Hematopoietic multipotent progenitor cell treated with erythropoietin and hydrocortisone succinate and interleukin-3 and kit ligand, for 17 days (in vitro differentiated cells): ENCODE results near the gene MAML2.

Source experiments
- DNase-seq: peaks from one replicate; pipeline ENCODE4 v3.0.0-alpha.2; 2015; ENCODE audit warnings: low spot score

The MAML2 gene

DNA sequence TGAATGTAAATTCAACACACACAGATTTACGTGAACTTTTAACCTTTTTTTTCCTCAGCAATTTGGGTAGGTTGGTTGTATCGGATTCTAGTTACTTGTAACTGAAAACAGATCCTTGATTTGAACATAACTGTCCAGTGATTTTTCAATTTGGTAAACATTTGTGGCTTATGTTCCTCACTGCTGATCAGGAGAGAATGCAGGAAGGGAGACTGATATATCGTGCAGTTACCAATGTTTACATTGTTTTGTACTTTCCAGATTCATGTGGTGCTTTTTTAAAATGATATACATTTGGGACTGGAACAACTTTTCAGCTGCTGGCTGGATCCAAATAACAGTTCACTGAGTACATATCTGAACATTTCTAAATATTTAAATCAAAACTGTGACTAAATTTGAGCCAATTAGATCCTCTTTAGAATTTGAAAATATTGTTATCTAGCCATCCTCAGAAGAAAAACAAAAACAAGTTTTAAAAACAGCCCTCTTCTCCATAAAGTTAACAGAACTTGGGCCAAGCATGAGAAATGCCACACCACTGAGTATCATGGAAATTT is 334.8 kb downstream of the MAML2 start:
- no peak for DNase-seq

DNA sequence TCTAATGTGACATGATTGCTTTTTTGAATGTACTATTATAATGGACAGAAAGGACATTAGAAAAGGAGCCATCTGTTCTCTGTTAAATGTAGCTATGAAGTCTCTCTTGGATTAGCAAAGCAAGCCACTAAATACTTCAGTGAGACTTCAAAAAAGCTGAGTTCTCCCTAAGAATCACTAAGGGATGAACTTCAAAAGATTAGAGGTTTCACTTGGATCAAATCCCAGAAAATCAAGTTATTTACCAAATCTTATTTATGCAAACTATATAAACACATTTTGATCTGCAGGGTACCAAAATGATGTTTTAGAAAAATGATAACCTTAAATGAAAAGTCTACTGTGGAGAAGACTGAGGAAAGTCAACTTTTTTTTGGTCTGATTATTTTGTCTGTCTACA is 337.0 kb downstream of the MAML2 start:
- DNase-seq, result no peak

DNA sequence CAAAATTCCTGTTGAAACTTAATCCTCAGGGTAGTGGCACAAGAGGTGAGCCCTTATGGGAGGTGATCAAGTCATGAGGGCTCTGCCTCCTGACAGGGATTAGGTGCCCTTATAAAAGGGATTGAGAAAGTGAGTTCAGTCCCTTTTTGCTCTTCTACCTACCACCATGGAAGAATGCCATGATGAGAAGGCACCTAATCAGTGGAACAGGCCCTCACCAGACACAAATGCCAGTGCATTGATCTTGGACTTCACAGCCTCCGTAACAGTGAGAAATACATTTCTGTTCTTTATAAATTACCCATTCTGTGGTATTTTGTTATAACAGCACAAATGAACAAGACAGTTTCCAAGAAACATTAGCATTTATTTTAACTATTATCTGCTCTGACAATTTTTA is 338.1 kb downstream of the MAML2 start:
- DNase-seq, result no peak

DNA sequence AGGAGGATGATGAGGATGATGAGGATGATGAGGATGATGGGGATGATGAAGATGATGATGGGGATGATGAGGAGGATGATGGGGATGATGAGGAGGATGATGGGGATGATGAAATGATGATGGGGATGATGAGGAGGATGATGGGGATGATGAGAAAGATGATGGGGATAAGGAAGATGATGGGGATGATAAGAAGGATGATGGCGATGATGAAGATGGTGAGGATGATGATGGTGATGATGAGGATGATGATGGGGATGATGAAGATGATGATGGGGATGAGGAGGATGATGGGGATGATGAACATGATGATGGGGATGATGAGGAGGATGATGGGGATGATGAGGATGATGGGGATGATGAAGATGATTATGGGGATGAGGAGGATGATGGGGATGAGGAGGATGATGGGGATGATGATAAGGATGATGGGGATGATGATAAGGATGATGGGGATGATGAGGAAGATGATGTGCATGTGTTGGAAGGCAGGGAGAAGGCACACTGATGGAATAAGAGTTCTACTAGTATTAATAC is 340.2 kb downstream of the MAML2 start:
- no peak for DNase-seq

DNA sequence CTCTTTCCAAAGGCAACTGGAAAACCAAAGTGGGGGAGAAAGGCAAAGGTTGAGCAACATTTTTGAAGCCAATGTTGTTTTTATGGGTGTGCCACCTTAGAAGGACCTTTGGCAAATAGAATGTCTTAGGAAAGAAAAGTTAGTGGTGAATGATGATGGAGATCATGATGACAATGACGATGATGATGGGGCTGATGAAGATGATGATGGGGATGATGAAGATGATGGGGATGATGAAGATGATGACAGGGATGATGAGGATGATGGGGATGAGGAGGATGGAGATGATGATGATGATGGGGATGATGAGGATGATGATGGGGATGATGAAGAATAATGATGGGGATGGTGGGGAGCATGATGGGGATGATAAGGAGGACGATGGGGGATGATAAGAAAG is 340.7 kb downstream of the MAML2 start:
- DNase-seq, result no peak

DNA sequence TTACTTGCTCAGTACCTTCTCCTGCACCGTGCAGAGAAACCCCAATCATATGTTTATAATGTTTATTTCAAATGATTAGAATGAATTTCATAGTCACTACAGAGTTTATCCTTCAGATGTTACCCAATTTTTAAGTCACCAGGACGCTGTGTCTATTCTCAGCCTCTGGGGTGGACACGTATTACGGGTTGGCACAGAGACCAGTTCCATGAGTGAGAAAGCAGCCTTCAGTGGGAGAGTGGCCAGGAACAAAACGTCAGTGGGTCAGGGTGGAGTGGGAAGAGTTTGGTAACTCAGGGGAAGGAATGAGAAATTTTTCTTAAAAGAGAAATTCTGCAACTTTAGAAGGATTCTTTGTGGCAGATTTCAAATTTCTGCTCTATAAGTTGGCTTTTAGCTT is 342.0 kb downstream of the MAML2 start:
- DNase-seq, result no peak

DNA sequence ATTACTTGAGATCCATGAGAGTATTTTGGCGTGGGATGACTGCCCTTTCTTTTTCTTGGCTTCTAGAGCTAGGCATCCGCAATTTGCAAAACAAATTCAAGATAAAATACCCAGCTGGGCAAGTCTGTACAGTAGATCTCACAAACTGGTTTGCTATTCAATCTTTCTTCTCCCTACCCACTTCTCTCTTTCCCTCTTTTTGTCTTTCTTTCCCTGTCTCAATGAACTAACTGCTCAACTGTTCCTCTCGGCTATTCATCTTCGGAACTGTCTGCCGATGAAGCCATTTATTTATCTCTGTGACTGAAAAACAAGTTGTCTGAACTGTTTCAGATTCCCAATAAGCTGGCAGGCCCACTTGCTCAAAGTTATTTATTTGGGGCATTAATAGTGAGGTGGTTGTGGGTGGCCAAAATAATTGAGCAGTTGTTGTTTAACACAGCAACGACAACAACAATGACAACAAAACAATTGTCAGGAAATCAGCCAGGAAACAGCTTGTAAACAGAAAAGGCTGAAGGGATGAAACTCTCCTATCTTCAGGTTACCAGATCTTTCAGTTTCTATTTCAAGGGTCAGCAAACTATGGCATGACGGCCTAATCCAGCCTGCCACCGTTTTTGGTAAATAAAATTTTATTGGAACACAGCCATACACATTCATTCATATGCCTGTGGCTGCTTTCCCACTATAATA is 343.1 kb downstream of the MAML2 start:
- DNase-seq, result no peak

DNA sequence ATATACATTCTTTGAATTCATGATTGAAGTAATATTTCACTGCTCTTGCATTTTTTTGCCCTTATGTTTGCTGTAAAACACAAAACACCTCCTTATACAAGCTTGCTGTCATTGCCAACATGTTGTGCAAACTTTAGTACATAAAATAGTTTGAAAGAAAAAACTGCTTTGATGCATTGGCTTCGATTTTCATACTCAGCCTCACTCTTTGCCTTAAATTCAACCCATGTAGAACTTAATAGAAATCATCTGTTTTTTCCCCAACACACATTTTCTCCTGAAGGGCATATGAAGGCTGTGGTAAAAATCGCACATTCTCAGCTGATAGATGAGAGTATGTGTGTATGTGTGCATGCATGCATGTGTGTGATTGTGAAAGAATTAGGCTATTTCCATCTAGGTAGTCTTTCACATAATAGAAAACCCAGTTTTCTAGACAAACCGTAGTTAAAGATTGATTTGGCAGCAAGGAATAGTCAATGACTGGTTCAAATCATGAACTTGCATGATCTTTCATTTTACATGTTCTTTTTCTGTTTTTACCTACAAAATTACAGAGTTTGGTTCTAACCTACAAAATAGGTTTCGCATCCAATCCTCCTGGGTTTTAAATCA is 346.3 kb downstream of the MAML2 start:
- DNase-seq, result no peak

DNA sequence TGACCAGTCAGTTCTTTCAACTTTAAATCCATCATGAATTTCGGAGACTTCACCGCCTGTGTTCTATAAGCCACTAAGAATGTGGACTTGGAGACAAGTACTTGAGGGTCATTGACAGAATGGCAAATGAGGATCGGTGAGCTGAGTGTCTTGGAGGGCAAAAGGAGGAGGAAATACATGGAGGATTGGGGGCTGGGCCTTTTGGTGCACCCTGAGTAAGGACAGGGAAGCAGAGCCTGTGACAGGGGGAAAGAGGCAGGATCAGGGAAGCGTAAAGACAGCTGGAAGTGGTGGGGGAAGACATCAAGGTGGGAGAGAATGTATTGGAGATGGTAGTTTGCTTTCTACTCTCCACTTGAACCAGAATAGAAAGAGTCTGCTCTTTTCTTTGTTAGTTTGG is 348.7 kb downstream of the MAML2 start:
- no peak for DNase-seq

DNA sequence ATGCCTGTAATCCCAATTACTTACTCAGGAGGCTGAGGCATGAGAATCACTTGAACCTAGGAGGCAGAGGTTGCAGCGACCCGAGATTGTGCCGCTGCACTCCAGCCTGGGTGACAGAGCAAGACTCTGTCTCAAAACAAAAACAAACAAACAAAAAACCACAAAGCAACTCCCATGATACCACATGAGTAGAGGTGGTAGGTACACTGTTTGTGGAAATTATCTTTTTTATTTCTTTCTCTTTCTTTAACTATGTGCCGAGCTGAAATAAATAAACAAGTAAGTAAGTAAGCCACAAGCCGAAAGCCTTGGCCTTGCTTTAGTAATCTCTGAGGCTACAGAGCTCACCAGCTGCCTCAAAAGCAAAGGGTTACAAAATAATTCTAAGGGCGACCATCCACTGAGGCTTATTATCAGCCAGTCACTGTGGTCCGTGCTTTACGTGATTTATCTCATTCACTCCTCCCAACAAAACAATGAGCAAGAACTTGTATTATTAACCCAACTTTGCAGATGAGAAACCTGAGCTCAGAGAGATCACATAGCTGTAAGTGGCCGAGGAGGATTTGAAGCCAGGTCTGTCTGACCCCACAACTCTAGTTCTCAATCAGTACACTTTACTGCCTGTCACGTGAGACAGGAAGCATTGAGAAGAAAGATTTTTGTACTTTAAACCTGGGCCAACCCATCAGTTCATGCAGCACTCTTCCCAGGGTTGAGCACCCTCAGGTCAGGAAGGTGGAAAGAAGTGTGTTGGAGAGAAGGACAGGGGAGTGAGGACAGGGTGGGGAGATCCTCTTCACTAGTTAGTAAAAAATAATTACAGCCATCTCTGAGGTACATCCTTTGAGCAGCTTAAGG is 349.3 kb downstream of the MAML2 start:
- DNase-seq, result no peak

DNA sequence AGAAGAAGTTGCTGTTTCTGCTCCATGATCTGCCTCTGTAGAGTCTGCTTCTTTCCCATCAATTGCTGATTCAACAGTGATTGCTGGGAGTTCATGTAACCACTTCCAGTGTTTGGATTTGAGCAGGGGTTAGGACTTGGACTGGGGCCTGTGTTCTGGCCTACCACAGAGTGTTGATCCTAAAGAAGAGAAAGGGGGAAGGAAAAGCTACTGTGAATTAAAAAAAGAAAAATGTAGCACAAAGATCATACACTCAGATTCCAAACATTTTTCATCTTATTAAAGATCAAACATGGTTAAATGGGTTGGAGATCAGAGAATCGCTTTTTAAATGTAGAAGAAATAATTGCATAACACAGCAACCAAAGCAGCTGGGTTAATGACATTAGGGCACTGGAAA is 351.4 kb downstream of the MAML2 start:
- no peak for DNase-seq

DNA sequence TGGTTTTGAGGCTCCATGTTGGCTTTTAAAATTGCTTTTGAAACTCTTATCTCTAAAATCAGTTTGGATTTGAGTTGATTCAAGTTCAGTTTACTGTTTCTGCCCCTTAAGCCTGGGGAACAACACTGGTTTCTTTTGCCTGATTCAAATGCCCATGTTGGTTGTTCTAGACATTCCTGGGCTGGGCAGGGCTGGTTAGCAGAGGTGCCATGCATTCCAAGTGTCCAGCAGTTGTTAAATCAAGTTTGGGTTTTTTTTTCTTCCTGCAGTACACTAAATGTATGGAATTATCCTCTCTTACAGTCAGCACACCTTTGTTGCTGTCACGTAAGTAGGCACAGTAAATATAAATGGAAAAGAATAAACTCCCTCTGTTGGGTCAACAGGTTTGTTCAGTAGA is 351.9 kb downstream of the MAML2 start:
- DNase-seq, result no peak

DNA sequence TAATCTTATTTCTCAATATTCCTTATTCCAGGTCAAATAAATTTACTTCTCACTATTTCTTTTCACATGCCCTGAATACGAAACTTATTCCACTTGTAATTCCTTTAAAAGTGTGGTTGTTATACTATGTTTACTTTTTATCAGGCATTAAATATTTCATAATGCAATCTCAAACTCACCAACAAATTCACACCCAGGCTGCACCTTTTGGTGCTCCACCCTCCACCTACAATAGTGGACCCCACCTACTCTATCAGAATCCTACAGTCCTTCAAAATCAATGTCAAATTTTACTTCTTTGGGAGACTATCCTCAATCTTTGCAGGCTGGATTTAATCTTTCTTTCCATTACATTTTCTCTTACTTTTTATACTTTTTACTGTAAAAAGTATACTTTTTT is 353.2 kb downstream of the MAML2 start:
- no peak for DNase-seq

DNA sequence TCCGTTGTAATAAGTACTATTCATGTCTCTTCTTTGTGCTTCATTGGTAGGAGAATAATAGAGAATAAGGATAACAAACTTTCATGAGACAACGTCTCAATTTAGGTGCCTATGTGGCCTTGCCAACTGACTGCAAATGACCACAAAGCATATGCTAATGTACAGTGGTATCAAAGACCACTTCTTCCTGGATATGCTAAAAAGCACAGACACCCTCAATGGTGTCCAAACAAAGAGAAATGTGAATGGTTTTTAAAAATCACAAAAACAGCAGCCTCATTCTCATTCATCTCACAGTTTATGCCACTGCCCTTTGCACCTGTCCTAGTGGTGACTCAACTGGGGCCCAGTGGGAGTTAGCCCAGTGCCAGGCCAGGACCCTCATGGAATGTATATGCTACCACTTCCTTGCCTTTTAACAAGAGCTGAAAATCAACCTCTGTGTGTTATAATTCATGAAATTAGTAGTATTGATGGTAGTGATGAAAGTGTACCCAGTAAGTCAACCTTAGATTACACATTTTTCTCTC is 353.9 kb downstream of the MAML2 start:
- no peak for DNase-seq

DNA sequence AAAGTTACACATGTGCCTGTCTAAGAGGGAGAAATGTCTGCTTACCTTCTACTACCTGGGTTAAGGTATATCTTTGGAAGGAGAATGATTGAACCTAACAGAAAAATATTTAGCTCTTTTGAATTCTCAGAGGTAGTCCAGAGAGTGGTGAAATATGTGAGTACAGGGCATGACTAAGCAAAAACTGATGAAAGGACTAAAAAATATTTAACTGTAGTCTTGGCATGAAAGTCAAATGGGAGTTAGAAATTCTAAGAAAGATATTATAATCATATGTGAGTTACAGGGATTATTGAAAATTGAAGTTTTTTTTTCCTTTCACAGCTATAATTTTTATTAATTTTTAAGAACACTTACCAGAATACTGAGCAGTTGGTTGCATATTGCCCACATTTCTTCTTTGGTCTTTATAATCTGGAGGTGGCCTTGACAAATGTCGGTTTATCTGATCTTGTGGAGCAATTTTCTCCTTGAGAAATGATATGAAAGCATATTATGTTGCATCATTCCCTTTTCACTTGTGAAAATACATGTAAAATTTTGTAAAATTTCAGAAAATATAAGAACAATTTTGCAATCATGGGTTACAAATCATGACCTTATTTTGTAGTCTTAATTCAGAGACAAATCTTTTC is 357.7 kb downstream of the MAML2 start:
- no peak for DNase-seq

DNA sequence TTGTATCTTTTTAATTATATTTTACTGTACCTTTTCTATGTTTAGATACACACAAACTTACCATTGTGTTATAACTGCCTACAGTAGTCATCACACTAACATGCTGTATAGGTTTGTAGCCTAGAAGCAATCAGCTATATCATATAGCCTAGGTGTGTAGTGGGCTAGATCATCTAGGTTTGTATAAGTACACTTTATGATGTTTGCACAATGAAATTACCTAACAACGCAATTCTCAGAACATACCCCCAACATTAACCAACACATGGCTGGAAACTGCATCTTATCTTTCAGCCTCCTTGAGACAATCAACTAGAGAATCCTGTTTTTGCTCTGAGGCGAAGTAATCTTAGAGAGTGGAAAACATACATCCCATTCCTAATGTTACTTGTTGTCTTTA is 358.9 kb downstream of the MAML2 start:
- DNase-seq, result no peak

DNA sequence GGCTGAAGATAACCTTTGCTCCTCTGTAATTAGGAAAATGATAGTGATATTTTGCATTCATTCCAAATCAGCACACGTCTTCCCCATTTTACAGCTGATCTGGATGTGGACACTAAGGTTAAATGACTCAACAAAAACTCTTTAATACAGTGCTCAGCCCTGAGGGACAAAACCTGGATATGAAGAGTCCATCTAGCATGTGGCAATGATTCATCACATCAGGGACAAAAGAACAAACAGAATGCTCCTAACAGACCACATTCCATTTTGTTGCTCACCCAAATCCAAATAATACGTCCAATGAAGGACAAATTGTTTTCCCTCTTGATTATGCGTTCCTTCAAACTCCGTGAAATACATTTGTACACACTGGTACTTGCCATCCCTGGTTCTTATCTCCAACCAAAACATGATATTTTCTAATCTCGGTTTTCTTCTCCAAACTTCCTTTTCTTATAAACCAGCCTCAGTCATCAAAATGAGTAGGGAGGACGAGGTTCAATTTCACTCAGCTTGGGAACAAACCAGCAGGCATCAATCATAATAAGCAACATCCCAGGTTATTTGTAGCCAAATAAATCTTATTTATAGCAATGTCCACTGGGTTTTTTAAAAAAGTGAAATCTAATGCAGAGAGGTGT is 365.3 kb downstream of the MAML2 start:
- no peak for DNase-seq

DNA sequence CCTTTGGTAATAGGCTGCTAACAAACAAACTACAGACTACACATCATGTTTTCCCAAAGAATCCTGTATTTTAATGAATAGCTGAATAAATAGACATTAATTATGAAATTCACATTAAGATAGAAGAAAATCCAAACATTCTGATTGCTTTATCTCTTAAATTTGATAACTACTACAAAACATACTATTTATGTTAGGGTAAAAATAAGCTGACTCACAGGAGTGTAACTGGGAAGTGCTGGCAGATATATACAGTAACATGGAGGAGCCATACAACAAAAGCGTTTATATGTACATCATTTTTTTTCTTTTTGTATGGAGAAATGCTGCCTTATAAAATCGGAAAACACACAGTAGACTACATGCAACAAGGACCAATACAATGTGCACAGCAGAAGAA is 366.4 kb downstream of the MAML2 start:
- DNase-seq, result no peak

DNA sequence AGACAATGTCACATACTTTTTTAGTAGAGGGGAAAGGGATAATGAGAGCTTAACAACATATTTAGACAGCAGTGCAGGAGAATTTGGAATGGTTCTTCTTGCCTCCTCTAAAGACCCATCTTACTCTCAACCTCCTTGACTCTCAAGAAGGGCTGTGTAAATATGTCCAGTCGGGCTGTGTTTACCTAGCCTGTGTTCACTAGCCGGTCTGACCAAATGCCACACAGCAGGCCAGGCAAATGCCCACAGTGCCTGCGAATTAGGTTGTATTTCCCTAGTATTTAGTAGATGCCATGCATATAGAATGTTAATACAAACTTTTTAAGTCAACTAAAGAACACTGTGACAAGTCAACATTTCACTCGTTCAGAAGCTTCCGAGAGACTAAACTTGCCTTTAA is 367.7 kb downstream of the MAML2 start:
- no peak for DNase-seq

DNA sequence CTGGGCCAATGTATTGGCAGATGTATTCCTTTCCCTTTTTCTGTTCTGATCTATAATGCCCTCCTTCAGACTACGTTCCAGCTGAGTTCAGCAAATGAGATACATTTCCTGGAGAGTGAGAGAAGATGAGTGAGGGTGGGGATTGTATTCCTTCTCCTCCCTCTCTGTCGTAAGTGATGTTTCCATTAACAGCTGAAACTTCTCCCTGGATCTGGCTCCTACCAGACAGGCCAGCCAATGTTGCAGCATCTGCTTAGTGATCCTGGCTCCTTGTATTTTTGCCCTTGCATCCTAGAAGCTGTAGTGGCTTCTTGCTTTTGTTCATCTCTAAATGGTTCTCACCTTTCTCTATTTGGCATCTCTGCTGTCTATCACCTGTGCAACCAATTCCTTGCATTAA is 370.9 kb downstream of the MAML2 start:
- DNase-seq, result no peak

DNA sequence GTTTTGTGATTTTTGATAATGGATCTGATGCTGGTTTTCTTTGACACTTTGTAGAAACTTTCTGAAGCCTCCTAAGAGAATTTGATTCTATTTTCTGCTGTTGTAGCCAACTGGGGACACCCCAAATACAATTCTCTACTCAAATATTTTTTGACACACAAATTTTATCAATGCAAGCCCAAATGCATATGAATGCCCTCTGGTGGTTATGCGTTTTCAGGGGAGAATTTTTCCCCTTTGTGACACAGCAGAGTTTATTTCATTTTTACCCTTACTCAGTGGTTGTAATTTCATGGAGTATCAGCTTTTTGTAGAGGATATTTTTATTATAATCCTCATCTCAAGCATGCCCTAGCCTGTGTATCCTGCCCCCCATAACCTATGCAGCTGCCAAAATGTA is 374.4 kb downstream of the MAML2 start:
- no peak for DNase-seq
